ENCODE results near the gene IL3. TPM values are rescaled to one million over a fixed set of nuclear protein-coding genes. Genes with fewer than 3 reads are reported as not detected.

The IL3 gene
- total RNA-seq, 1 experiment from 2014 or later = not detected

- no peaks in the 10 kb centered on the region for H3K9me3 ChIP-seq (ENCODE audit: low read depth, low read length, poor library complexity, severe bottlenecking)
- intact Hi-C loops (cut with micrococcal nuclease; ENCODE audit: unreplicated experiment) = no loop called here
- no TSS peak for BruUV-seq (replicated peaks)
- CTCF ChIA-PET = no interaction called here
- no peaks in the 10 kb centered on the region for H3K36me3 ChIP-seq (ENCODE audit: insufficient read depth, low read length, poor library complexity, severe bottlenecking)
- no peak overlapping the region for H3K27ac ChIP-seq (ENCODE audit: low read depth, low read length, poor library complexity, severe bottlenecking)
- DNase-seq (ENCODE audit: low spot score) = no peak
- TF ChIP-seq CTCF (conservative IDR thresholded peaks at IDR 0.05; ENCODE audit: low read depth, low read length) = no peak
- no peak for TF ChIP-seq EZH2 (IDR thresholded peaks at IDR 0.05; ENCODE audit: borderline replicate concordance, low read depth, low read length, poor library complexity, severe bottlenecking)
- POLR2A ChIA-PET (ENCODE audit: low non-redundant PET) = no interaction called here
- H3K4me1 ChIP-seq (ENCODE audit: insufficient read depth, low read length, poor library complexity, severe bottlenecking) = no peaks in the 10 kb centered on the region
- H3K27me3 ChIP-seq (replicated peaks; ENCODE audit: insufficient read depth, low read depth, low read length, poor library complexity) = no peaks in the 10 kb centered on the region
- H3K4me3 ChIP-seq (ENCODE audit: low read depth, low read length, poor library complexity, severe bottlenecking) = no peak overlapping the region
These were observed 37.7 kb downstream of the IL3 start for GRCh38 chr5:132098151-132098594.

- H3K4me1 ChIP-seq (ENCODE audit: insufficient read depth, low read length, poor library complexity, severe bottlenecking) = no peaks in the 10 kb centered on the region
- CTCF ChIA-PET = interaction anchor here (0.6 kb wide), 1 partner anchor 505 kb away, joined by 3 read pairs; no protein-coding TSS in a partner anchor
- no peak overlapping the region for H3K4me3 ChIP-seq (ENCODE audit: low read depth, low read length, poor library complexity, severe bottlenecking)
- H3K36me3 ChIP-seq (ENCODE audit: insufficient read depth, low read length, poor library complexity, severe bottlenecking) = no peaks in the 10 kb centered on the region
- POLR2A ChIA-PET (ENCODE audit: low non-redundant PET) = no interaction called here
- intact Hi-C loops (cut with micrococcal nuclease; ENCODE audit: unreplicated experiment) = no loop called here
- no peak for DNase-seq (ENCODE audit: low spot score)
- no TSS peak for BruUV-seq (replicated peaks)
- H3K9me3 ChIP-seq (ENCODE audit: low read depth, low read length, poor library complexity, severe bottlenecking) = no peaks in the 10 kb centered on the region
- TF ChIP-seq CTCF (conservative IDR thresholded peaks at IDR 0.05; ENCODE audit: low read depth, low read length) = no peak
- no peak for TF ChIP-seq EZH2 (IDR thresholded peaks at IDR 0.05; ENCODE audit: borderline replicate concordance, low read depth, low read length, poor library complexity, severe bottlenecking)
- no peak overlapping the region for H3K27ac ChIP-seq (ENCODE audit: low read depth, low read length, poor library complexity, severe bottlenecking)
- H3K27me3 ChIP-seq (replicated peaks; ENCODE audit: insufficient read depth, low read depth, low read length, poor library complexity) = no peaks in the 10 kb centered on the region
These were observed 38.2 kb downstream of the IL3 start for GRCh38 chr5:132098621-132099020.

- ChIA-PET POLR2A (ENCODE audit: low non-redundant PET) (no interaction called here), CTCF (interaction anchor here (0.6 kb wide), 1 partner anchor 505 kb away, joined by 3 read pairs; no protein-coding TSS in a partner anchor)
- no TSS peak for BruUV-seq (replicated peaks)
- intact Hi-C loops (cut with micrococcal nuclease; ENCODE audit: unreplicated experiment) = no loop called here
- no peak for DNase-seq (ENCODE audit: low spot score)
- Histone ChIP-seq H3K27ac (ENCODE audit: low read depth, low read length, poor library complexity, severe bottlenecking) (no peak overlapping the region), H3K4me1 (ENCODE audit: insufficient read depth, low read length, poor library complexity, severe bottlenecking) (no peaks in the 10 kb centered on the region), H3K36me3 (ENCODE audit: insufficient read depth, low read length, poor library complexity, severe bottlenecking) (no peaks in the 10 kb centered on the region), H3K27me3 (replicated peaks; ENCODE audit: insufficient read depth, low read depth, low read length, poor library complexity) (no peaks in the 10 kb centered on the region), H3K9me3 (ENCODE audit: low read depth, low read length, poor library complexity, severe bottlenecking) (no peaks in the 10 kb centered on the region), H3K4me3 (ENCODE audit: low read depth, low read length, poor library complexity, severe bottlenecking) (no peak overlapping the region)
- TF ChIP-seq EZH2 (IDR thresholded peaks at IDR 0.05; ENCODE audit: borderline replicate concordance, low read depth, low read length, poor library complexity, severe bottlenecking) = no peak
- TF ChIP-seq CTCF (conservative IDR thresholded peaks at IDR 0.05; ENCODE audit: low read depth, low read length) = no peak
These were observed 38.8 kb downstream of the IL3 start for GRCh38 chr5:132099076-132099748.

Data from A673 (cell line).